ENCODE results near the gene MUC5AC.

MUC5AC gene, protein sequence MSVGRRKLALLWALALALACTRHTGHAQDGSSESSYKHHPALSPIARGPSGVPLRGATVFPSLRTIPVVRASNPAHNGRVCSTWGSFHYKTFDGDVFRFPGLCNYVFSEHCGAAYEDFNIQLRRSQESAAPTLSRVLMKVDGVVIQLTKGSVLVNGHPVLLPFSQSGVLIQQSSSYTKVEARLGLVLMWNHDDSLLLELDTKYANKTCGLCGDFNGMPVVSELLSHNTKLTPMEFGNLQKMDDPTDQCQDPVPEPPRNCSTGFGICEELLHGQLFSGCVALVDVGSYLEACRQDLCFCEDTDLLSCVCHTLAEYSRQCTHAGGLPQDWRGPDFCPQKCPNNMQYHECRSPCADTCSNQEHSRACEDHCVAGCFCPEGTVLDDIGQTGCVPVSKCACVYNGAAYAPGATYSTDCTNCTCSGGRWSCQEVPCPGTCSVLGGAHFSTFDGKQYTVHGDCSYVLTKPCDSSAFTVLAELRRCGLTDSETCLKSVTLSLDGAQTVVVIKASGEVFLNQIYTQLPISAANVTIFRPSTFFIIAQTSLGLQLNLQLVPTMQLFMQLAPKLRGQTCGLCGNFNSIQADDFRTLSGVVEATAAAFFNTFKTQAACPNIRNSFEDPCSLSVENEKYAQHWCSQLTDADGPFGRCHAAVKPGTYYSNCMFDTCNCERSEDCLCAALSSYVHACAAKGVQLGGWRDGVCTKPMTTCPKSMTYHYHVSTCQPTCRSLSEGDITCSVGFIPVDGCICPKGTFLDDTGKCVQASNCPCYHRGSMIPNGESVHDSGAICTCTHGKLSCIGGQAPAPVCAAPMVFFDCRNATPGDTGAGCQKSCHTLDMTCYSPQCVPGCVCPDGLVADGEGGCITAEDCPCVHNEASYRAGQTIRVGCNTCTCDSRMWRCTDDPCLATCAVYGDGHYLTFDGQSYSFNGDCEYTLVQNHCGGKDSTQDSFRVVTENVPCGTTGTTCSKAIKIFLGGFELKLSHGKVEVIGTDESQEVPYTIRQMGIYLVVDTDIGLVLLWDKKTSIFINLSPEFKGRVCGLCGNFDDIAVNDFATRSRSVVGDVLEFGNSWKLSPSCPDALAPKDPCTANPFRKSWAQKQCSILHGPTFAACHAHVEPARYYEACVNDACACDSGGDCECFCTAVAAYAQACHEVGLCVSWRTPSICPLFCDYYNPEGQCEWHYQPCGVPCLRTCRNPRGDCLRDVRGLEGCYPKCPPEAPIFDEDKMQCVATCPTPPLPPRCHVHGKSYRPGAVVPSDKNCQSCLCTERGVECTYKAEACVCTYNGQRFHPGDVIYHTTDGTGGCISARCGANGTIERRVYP (N-terminal part only)

DNA sequence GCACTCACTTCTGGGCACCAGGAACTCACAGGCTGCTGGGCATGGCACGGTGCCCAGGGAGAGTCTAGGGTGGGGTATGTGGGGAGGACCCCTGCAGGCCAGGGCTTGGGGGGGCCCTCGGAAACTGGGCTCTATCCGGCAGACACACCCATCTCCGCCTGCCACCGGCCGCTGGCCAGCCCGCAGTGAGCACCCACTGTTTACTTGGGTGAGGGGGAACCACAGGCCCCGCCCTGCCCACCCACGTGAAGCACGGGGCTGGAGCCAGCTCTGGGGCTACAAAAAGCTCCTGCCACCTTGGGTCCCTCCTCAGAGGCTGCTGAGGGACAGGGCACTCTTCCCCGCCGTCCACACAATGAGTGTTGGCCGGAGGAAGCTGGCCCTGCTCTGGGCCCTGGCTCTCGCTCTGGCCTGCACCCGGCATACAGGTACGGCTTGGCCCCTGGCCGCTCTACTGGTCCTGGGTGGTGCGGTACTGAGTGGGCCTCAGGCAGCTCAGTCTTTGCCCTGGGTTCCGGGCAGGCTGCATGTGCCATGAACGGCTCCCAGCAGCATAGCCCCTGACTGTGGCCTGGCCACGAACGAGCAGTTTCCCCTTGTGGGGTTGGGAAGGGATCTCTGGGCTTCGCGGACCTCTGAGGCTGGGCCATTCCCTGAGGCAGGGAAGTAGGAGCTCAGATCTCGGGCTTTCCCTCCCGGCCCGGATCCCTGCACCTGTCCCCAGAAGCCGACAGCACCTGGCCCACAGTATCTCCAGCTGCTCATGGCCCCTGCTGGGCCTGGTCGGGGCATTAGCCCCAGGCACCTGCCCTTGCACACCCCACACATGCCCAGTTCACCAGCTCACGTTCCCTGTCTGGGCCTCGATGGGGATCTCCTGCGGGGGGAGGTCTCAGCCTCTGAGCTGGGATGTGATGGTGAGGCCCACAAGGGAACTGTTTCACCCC, at the start of gene MUC5AC:
MUC5AC (plus strand) TSS at position 309 of the 947 bp plus-strand sequence; CDS start at position 356, 47 bp downstream.
- TF ChIP-seq, protein P1, sequence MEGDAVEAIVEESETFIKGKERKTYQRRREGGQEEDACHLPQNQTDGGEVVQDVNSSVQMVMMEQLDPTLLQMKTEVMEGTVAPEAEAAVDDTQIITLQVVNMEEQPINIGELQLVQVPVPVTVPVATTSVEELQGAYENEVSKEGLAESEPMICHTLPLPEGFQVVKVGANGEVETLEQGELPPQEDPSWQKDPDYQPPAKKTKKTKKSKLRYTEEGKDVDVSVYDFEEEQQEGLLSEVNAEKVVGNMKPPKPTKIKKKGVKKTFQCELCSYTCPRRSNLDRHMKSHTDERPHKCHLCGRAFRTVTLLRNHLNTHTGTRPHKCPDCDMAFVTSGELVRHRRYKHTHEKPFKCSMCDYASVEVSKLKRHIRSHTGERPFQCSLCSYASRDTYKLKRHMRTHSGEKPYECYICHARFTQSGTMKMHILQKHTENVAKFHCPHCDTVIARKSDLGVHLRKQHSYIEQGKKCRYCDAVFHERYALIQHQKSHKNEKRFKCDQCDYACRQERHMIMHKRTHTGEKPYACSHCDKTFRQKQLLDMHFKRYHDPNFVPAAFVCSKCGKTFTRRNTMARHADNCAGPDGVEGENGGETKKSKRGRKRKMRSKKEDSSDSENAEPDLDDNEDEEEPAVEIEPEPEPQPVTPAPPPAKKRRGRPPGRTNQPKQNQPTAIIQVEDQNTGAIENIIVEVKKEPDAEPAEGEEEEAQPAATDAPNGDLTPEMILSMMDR (IDR thresholded peaks at IDR 0.05; ENCODE audit: borderline replicate concordance, insufficient read depth, low read depth, low read length): no peak
- no peak within 1 kb of the TSS for H3K4me3 ChIP-seq (ENCODE audit: low read depth, low read length)

DNA sequence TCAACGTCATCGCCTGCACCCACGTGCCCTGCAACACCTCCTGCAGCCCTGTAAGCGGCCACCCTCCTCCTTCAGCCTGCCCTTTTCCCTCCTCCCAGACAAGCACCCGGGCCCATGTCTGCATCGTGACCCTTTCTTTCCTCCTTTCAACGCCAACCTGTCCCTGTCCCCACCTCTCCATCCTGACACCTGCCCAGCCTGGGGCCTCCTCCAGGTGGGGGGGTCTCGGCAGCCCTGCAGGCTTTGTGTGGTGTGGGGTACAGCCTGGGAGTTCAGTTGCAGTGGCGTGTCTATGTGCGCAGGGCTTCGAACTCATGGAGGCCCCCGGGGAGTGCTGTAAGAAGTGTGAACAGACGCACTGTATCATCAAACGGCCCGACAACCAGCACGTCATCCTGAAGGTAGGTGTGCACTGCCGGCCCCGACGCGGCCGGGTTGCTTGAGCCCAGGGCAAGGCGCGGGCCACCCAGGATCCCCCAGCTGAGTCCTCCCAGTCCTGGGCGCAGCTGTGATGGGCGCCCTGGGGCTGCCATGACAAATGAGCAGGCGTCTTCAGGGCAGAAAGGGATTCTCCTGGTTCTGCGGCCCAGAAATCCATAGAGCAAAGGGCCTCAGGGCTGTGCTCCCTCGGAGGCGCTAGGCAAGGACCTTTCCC, 49.4 kb upstream of the MUC5AC start:
- H3K4me3 ChIP-seq (ENCODE audit: low read depth, low read length): no peak overlapping the region
- TF ChIP-seq, protein P1 (IDR thresholded peaks at IDR 0.05; ENCODE audit: borderline replicate concordance, insufficient read depth, low read depth, low read length): no peak

DNA sequence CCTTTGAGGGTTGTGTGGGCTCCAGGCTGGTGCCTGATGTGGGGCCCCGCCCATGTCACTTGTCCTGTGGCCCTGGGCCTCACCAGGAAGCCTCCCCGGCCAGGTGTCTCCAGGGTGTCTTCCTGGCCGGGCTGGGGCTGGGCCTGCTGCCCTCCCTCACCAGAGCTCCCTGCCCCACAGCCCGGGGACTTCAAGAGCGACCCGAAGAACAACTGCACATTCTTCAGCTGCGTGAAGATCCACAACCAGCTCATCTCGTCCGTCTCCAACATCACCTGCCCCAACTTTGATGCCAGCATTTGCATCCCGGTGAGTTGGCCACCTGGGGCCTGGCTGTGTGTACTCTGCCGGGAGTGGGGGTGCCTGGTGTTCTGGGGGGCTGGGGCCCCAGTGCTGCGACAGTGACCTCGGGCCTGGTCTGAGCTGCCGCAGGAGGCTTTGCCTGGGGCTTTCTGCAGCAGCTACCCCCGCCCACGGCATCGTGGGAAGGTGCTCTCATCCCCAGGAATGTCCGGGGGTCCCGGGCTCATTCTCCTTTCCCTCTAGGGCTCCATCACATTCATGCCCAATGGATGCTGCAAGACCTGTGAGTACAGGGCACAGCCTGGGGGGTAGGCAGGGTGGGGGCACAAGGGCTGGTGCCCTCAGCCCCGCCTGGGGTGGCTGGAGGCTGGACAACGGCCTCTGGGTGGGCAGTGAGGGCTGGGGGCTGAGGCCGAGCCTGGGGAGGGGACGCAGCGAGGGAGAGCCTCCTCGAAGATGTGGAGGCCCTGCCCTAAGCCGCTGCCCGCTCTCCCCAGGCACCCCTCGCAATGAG, 48.4 kb upstream of the MUC5AC start:
- H3K4me3 ChIP-seq (ENCODE audit: low read depth, low read length): no peak overlapping the region
- TF ChIP-seq, protein P1 (IDR thresholded peaks at IDR 0.05; ENCODE audit: borderline replicate concordance, insufficient read depth, low read depth, low read length): no peak

DNA sequence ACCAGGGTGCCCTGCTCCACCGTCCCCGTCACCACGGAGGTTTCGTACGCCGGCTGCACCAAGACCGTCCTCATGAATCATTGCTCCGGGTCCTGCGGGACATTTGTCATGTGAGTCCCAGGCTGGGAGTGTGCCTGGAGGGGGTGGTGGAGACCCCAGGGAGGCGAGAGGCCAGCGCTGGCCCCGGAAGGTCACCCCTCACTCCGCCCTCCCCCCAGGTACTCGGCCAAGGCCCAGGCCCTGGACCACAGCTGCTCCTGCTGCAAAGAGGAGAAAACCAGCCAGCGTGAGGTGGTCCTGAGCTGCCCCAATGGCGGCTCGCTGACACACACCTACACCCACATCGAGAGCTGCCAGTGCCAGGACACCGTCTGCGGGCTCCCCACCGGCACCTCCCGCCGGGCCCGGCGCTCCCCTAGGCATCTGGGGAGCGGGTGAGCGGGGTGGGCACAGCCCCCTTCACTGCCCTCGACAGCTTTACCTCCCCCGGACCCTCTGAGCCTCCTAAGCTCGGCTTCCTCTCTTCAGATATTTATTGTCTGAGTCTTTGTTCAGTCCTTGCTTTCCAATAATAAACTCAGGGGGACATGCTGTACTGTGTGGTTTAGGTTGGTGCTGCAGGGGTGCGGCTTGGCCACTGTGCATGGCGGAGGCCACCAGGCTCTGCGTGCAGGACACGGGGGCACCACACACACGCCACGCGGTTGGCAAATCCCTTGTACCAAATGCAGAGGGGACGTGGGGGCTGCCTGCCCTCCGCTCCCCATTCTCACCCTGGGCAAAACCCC, 47.6 kb upstream of the MUC5AC start:
- TF ChIP-seq, protein P1 (IDR thresholded peaks at IDR 0.05; ENCODE audit: borderline replicate concordance, insufficient read depth, low read depth, low read length): no peak
- no peak overlapping the region for H3K4me3 ChIP-seq (ENCODE audit: low read depth, low read length)

DNA sequence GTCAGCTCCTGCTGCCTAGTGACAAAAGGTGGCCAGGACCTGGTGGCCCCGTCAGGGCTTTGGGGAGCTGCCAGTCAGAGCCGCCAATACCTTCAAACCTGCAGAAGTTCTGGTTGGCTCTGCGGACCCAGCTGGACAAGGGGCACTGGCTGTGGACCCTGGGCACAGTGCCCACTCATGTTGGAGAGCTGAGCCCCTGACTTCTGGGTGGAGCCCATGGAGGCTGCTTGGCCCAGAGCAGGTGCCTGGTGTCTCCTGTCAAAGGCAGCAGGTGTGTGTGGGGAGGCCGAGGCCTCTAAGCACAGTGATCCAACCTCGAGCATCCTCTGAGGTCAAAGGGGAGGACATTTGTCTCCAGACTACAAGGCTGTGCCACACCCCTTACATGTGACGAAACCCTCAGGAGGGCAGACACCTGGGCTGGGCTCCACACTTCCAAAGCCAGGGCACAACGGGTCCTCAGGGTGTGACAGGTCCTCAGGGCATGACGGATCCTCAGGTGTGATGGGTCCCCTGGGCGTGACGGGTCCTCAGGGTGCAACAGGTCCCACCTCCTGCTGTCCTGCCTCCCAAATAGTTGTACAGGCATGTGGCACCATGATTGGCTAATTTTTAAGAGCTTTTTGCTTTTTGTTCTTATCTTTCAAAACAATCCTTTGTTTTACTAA, 46.1 kb upstream of the MUC5AC start:
- TF ChIP-seq, protein P1 (IDR thresholded peaks at IDR 0.05; ENCODE audit: borderline replicate concordance, insufficient read depth, low read depth, low read length): no peak
- no peak overlapping the region for H3K4me3 ChIP-seq (ENCODE audit: low read depth, low read length)

All from GM12875 (cell line).